HCT116 (cell line): Measurements from ENCODE around the gene IL17RB. TPM values are rescaled to one million over a fixed set of nuclear protein-coding genes. Genes with fewer than 3 reads are reported as not detected.

ENCODE experiments used
- ATAC-seq: fragments of 200-7000 bp; cut with Tn5 transposase; 2 replicates; pipeline ENCODE4 v1.9.1; 2020; ENCODE audit warnings: mild to moderate bottlenecking, moderate library complexity
- BruUV-seq: library from RNA; stranded (reverse); fragments of 400-500 nt; replicated peaks from 2 replicates; lab custom pipeline; 2021; lab: Mats Ljungman, UMichigan
- CTCF ChIA-PET: fragments of 300-600 bp; sonication (Branson Sonifier 250); formaldehyde crosslinking; loops from one replicate; lab custom pipeline; 2021; ENCODE audit warnings: antibody characterized with exemption; lab: Charles Lee
- POLR2A ChIA-PET: fragments of 300-600, 350-600 bp; sonication (Branson Sonifier 250); formaldehyde crosslinking; loops from one replicate; lab custom pipeline; 2021; ENCODE audit warnings: antibody characterized with exemption; lab: Charles Lee
- RAD21 ChIA-PET, 2 experiments: fragments of 300-600 bp; sonication (Branson Sonifier 250); formaldehyde crosslinking; loops; one replicate each; lab custom pipeline; 2023; ENCODE audit warnings: low total read pairs in 2 of 2; ENCODE audit not compliant: uncharacterized antibody in 2 of 2, unreplicated experiment in 2 of 2, low non-redundant PET in 1 of 2; lab: Charles Lee
- DNase-seq: peaks from one replicate; pipeline ENCODE4 v3.0.0-alpha.2; 2010; ENCODE audit warnings: low read depth, low spot score
- H2AFZ ChIP-seq: fragments of 200-600 bp; shearing (Covaris generic), sonication (generic); 2 replicates; pipeline ENCODE4 v1.6.1; 2017; ENCODE audit warnings: low read depth, mixed run types, mixed read lengths, antibody characterized with exemption, low read length; ENCODE audit not compliant: poor library complexity, severe bottlenecking
- H3K27ac ChIP-seq: 2 replicates; pipeline ENCODE4 v1.5.1; 2012; ENCODE audit warnings: low read depth, low read length
- H3K27me3 ChIP-seq: fragments of 200-600 bp; sonication (generic); 2 replicates; pipeline ENCODE4 v1.6.1; 2016; ENCODE audit warnings: mixed run types, low read length, mixed read lengths; ENCODE audit not compliant: insufficient read depth
- H3K36me3 ChIP-seq, 2 experiments: fragments of 200-500 bp in 1 of 2; fragments of 200-600 bp in 1 of 2; sonication (Bioruptor generic) in 1 of 2; sonication (generic) in 1 of 2; 2 replicates each; pipeline versions ENCODE4 v1.5.1 to v1.6.1; 2014 to 2016; ENCODE audit warnings: low read length in 2 of 2, inconsistent platforms in 1 of 2, mixed read lengths in 1 of 2, mixed run types in 1 of 2; ENCODE audit not compliant: insufficient read depth in 2 of 2, control insufficient read depth in 1 of 2
- H3K4me1 ChIP-seq, 2 experiments: fragments of 200-600 bp in 1 of 2; sonication (generic) in 1 of 2; 2 replicates each; pipeline versions ENCODE4 v1.5.1 to v1.6.1; 2012 to 2017; ENCODE audit warnings: low read length in 2 of 2, inconsistent platforms in 1 of 2, mild to moderate bottlenecking in 1 of 2, mixed read lengths in 1 of 2, mixed run types in 1 of 2, moderate library complexity in 1 of 2; ENCODE audit not compliant: insufficient read depth in 2 of 2, control insufficient read depth in 1 of 2
- H3K4me2 ChIP-seq: fragments of 200-600 bp; sonication (generic); 2 replicates; pipeline ENCODE4 v1.6.1; 2017; ENCODE audit warnings: mixed run types, low read length, mixed read lengths
- H3K4me3 ChIP-seq, 2 experiments: fragments of 200-600 bp in 1 of 2; sonication (generic) in 1 of 2; replicated peaks in 1 of 2; 2 replicates each; pipeline ENCODE4 v1.5.1; 2011 to 2016; ENCODE audit warnings: low read length in 2 of 2, control low read depth in 1 of 2, low read depth in 1 of 2, mild to moderate bottlenecking in 1 of 2, mixed read lengths in 1 of 2, mixed run types in 1 of 2
- H3K79me2 ChIP-seq: fragments of 200-600 bp; sonication (generic); 2 replicates; pipeline ENCODE4 v1.6.1; 2017; ENCODE audit warnings: mild to moderate bottlenecking, mixed run types, low read length, moderate library complexity, mixed read lengths; ENCODE audit not compliant: insufficient read depth
- H3K9ac ChIP-seq: fragments of 200-600 bp; sonication (generic); 2 replicates; pipeline ENCODE4 v1.6.1; 2016; ENCODE audit warnings: low read length, mixed read lengths
- H3K9me2 ChIP-seq: fragments of 200-600 bp; sonication (generic), shearing (Covaris generic); 2 replicates; pipeline ENCODE4 v1.6.1; 2017; ENCODE audit warnings: mixed run types, mild to moderate bottlenecking, moderate library complexity; ENCODE audit not compliant: insufficient read depth
- H3K9me3 ChIP-seq, 2 experiments: fragments of 200-500 bp in 1 of 2; fragments of 200-600 bp in 1 of 2; sonication (Bioruptor generic) in 1 of 2; sonication (generic) in 1 of 2; 2 replicates each; pipeline ENCODE4 v1.6.1; 2014 to 2017; ENCODE audit warnings: low read length in 2 of 2, mixed read lengths in 2 of 2, inconsistent platforms in 1 of 2, low read depth in 1 of 2, mild to moderate bottlenecking in 1 of 2, mixed run types in 1 of 2, moderate library complexity in 1 of 2; ENCODE audit not compliant: control insufficient read depth in 1 of 2, insufficient read depth in 1 of 2
- H4K20me1 ChIP-seq: fragments of 200-600 bp; sonication (generic), shearing (Covaris generic); 2 replicates; pipeline ENCODE4 v1.6.1; 2017; ENCODE audit warnings: mixed run types, mild to moderate bottlenecking, moderate library complexity; ENCODE audit not compliant: insufficient read depth
- CEBPB ChIP-seq: IDR thresholded peaks from 2 replicates; pipeline ENCODE4 v1.6.1; 2012; ENCODE audit warnings: low read depth
- EGR1 ChIP-seq: IDR thresholded peaks from 2 replicates; pipeline ENCODE4 v1.6.1; 2012; ENCODE audit warnings: low read depth
- EZH2 ChIP-seq: fragments of 200-600 bp; sonication (generic); IDR thresholded peaks from 2 replicates; pipeline ENCODE4 v1.6.1; 2017; ENCODE audit warnings: antibody characterized with exemption, mixed run types
- EZH2phosphoT487 ChIP-seq: fragments of 200-600 bp; IDR thresholded peaks from 2 replicates; pipeline ENCODE4 v1.6.1; 2018; ENCODE audit warnings: antibody characterized with exemption, borderline replicate concordance
- FOSL1 ChIP-seq: IDR thresholded peaks from 2 replicates; pipeline ENCODE4 v1.6.1; 2012; ENCODE audit warnings: low read depth
- JUND ChIP-seq: IDR thresholded peaks from 2 replicates; pipeline ENCODE4 v1.6.1; 2012
- POLR2A ChIP-seq: IDR thresholded peaks from 2 replicates; pipeline ENCODE4 v1.7.0; 2011; ENCODE audit warnings: borderline replicate concordance; ENCODE audit not compliant: insufficient read depth, insufficient read length; ENCODE audit errors: extremely low read depth
- POLR2AphosphoS5 ChIP-seq: IDR thresholded peaks from 2 replicates; pipeline ENCODE4 v1.6.1; 2011; ENCODE audit warnings: mild to moderate bottlenecking, low read depth, low read length, moderate library complexity
- RAD21 ChIP-seq: IDR thresholded peaks from 2 replicates; pipeline ENCODE4 v1.6.1; 2012; ENCODE audit warnings: low read depth, mild to moderate bottlenecking
- SIN3A ChIP-seq: IDR thresholded peaks from 2 replicates; pipeline ENCODE4 v1.6.1; 2012; ENCODE audit warnings: low read depth
- SP1 ChIP-seq: IDR thresholded peaks from 2 replicates; pipeline ENCODE4 v1.6.1; 2012; ENCODE audit warnings: low read depth
- TCF7L2 ChIP-seq: IDR thresholded peaks from 2 replicates; pipeline ENCODE4 v1.7.0; 2011; ENCODE audit warnings: borderline replicate concordance, inconsistent platforms; ENCODE audit not compliant: insufficient read depth, insufficient read length; ENCODE audit errors: extremely low read depth
- YY1 ChIP-seq: IDR thresholded peaks from 2 replicates; pipeline ENCODE4 v1.6.1; 2011; ENCODE audit warnings: low read length, low read depth, moderate library complexity, mild to moderate bottlenecking; ENCODE audit not compliant: insufficient replicate concordance; ENCODE audit errors: extremely low read depth
- ZFX ChIP-seq: fragments of 450-650 bp; IDR thresholded peaks from 2 replicates; pipeline ENCODE4 v1.6.1; 2017
- ZNF274 ChIP-seq: fragments of 200-500 bp; sonication (Bioruptor generic); IDR thresholded peaks from 2 replicates; pipeline ENCODE4 v1.6.1; 2014; ENCODE audit warnings: mild to moderate bottlenecking, low read depth, low read length, inconsistent platforms
- intact Hi-C: fragments of 100-400 bp; cut with micrococcal nuclease; formaldehyde crosslinking; loops from 2 replicates; pipeline ENCODE4 v1.10.0; 2022
- total RNA-seq: library from RNA; stranded (reverse); gene quantifications from one replicate; pipeline ENCODE4 v1.2.1, GENCODE V29; 2021; ENCODE audit not compliant: unreplicated experiment
- TF ChIP-seq, protein P1 (sequence below): IDR thresholded peaks from 2 replicates; pipeline ENCODE4 v1.6.1; 2012
- TF ChIP-seq, protein P2 (sequence below): IDR thresholded peaks from 2 replicates; pipeline ENCODE4 v1.6.1; 2011; ENCODE audit warnings: mild to moderate bottlenecking, low read length, moderate library complexity; ENCODE audit not compliant: insufficient replicate concordance; ENCODE audit errors: extremely low read depth
- TF ChIP-seq, protein P3 (sequence below): IDR thresholded peaks from 2 replicates; pipeline ENCODE4 v1.6.1; 2012
- TF ChIP-seq, protein P4 (sequence below): IDR thresholded peaks from 2 replicates; pipeline ENCODE4 v1.6.1; 2012; ENCODE audit warnings: low read depth

The IL17RB gene
- total RNA-seq, 1 experiment from 2014 or later: 8.3 TPM

DNA sequence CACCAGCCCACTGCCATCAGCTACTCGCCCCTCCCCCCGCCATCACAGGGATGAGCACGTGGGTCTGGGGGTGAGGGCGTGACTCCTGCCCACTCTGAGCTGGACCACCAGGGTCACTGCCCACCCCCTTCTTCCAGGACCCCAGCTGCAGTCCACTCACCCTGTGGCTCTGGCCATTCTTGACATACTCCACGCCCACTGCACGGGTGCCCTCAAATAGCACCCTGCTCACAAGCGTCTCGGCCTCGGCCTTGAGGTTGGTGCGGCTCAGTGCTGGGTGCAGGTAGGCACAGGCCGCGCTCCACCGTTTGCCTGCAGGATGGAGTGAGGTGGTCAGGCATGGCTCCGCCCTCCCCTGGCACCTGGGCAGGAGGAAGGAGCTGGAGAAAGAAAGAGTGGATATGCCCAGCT lies 24.0 kb upstream of the IL17RB start:
- Histone ChIP-seq H3K9ac (no peak overlapping the region), H2AFZ (no peak overlapping the region), H4K20me1 (no peaks in the 10 kb centered on the region), H3K36me3 (no peaks in the 10 kb centered on the region; a peak in 1 of 4 replicates), H3K9me2 (no peaks in the 10 kb centered on the region), H3K9me3 (no peaks in the 10 kb centered on the region), H3K4me1 (no peaks in the 10 kb centered on the region), H3K4me3 (no peak overlapping the region), H3K4me2 (no peak overlapping the region), H3K79me2 (no peaks in the 10 kb centered on the region), H3K27me3 (no peaks in the 10 kb centered on the region), H3K27ac (no peak overlapping the region)
- intact Hi-C loops: no loop called here
- RAD21 ChIA-PET: no interaction called here
- DNase-seq (no peak), ATAC-seq (no peak)
- TF ChIP-seq EZH2phosphoT487: no peak
- no peak for TF ChIP-seq ZNF274
- no peak for TF ChIP-seq POLR2AphosphoS5
- TF ChIP-seq FOSL1: no peak
- TF ChIP-seq RAD21: no peak
- no peak for TF ChIP-seq TCF7L2
- no peak for TF ChIP-seq CEBPB
- no peak for TF ChIP-seq SIN3A
- no peak for TF ChIP-seq EZH2
- TF ChIP-seq ZFX: no peak
- TF ChIP-seq, protein P1, sequence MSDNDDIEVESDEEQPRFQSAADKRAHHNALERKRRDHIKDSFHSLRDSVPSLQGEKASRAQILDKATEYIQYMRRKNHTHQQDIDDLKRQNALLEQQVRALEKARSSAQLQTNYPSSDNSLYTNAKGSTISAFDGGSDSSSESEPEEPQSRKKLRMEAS: no peak
- no peak for TF ChIP-seq EGR1
- no peak for TF ChIP-seq POLR2A
- TF ChIP-seq JUND: no peak
- no peak for TF ChIP-seq YY1
- TF ChIP-seq, protein P2, sequence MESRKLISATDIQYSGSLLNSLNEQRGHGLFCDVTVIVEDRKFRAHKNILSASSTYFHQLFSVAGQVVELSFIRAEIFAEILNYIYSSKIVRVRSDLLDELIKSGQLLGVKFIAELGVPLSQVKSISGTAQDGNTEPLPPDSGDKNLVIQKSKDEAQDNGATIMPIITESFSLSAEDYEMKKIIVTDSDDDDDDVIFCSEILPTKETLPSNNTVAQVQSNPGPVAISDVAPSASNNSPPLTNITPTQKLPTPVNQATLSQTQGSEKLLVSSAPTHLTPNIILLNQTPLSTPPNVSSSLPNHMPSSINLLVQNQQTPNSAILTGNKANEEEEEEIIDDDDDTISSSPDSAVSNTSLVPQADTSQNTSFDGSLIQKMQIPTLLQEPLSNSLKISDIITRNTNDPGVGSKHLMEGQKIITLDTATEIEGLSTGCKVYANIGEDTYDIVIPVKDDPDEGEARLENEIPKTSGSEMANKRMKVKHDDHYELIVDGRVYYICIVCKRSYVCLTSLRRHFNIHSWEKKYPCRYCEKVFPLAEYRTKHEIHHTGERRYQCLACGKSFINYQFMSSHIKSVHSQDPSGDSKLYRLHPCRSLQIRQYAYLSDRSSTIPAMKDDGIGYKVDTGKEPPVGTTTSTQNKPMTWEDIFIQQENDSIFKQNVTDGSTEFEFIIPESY: no peak
- TF ChIP-seq SP1: no peak
- TF ChIP-seq, protein P3, sequence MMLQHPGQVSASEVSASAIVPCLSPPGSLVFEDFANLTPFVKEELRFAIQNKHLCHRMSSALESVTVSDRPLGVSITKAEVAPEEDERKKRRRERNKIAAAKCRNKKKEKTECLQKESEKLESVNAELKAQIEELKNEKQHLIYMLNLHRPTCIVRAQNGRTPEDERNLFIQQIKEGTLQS: no peak
- TF ChIP-seq, protein P4, sequence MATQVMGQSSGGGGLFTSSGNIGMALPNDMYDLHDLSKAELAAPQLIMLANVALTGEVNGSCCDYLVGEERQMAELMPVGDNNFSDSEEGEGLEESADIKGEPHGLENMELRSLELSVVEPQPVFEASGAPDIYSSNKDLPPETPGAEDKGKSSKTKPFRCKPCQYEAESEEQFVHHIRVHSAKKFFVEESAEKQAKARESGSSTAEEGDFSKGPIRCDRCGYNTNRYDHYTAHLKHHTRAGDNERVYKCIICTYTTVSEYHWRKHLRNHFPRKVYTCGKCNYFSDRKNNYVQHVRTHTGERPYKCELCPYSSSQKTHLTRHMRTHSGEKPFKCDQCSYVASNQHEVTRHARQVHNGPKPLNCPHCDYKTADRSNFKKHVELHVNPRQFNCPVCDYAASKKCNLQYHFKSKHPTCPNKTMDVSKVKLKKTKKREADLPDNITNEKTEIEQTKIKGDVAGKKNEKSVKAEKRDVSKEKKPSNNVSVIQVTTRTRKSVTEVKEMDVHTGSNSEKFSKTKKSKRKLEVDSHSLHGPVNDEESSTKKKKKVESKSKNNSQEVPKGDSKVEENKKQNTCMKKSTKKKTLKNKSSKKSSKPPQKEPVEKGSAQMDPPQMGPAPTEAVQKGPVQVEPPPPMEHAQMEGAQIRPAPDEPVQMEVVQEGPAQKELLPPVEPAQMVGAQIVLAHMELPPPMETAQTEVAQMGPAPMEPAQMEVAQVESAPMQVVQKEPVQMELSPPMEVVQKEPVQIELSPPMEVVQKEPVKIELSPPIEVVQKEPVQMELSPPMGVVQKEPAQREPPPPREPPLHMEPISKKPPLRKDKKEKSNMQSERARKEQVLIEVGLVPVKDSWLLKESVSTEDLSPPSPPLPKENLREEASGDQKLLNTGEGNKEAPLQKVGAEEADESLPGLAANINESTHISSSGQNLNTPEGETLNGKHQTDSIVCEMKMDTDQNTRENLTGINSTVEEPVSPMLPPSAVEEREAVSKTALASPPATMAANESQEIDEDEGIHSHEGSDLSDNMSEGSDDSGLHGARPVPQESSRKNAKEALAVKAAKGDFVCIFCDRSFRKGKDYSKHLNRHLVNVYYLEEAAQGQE: no peak
- BruUV-seq: no TSS peak
- CTCF ChIA-PET: no interaction called here
- POLR2A ChIA-PET: no interaction called here
